Activated naive CD4-positive, alpha-beta T cell treated with anti-CD3 and anti-CD28 coated beads, Interleukin-2, amount 50 U/mL, for 24 hours (primary cell): ENCODE results near the gene SYNDIG1.

Experiments
- H3K27ac Mint-ChIP-seq: one replicate; pipeline ENCODE4 v1.8.0; 2021; ENCODE audit warnings: mild to moderate bottlenecking, mixed read lengths
- H3K27me3 Mint-ChIP-seq: one replicate; pipeline ENCODE4 v1.8.0; 2021; ENCODE audit warnings: mixed read lengths
- H3K36me3 Mint-ChIP-seq: one replicate; pipeline ENCODE4 v1.8.0; 2021; ENCODE audit warnings: mixed read lengths
- H3K4me1 Mint-ChIP-seq: one replicate; pipeline ENCODE4 v1.8.0; 2021; ENCODE audit warnings: mixed read lengths
- H3K4me3 Mint-ChIP-seq: one replicate; pipeline ENCODE4 v1.8.0; 2021; ENCODE audit warnings: mild to moderate bottlenecking, mixed read lengths
- H3K9me3 Mint-ChIP-seq: one replicate; pipeline ENCODE4 v1.8.0; 2021; ENCODE audit warnings: mixed read lengths

Gene SYNDIG1

GRCh38 chr20:24479106-24479505 is 9.7 kb downstream of the SYNDIG1 start:
- Mint-ChIP-seq H3K27me3 (peaks cover 8% of the 10 kb centered on the region), H3K4me3 (no peak overlapping the region), H3K4me1 (no peaks in the 10 kb centered on the region), H3K9me3 (no peaks in the 10 kb centered on the region), H3K36me3 (no peaks in the 10 kb centered on the region), H3K27ac (no peak overlapping the region)

- no peak overlapping the region for H3K27ac Mint-ChIP-seq
- H3K36me3 Mint-ChIP-seq, result no peaks in the 10 kb centered on the region
- no peaks in the 10 kb centered on the region for H3K4me1 Mint-ChIP-seq
Measured at GRCh38 chr20:24479595-24479994, 10.2 kb downstream of the SYNDIG1 start.

GRCh38 chr20:24480509-24480908 is 11.1 kb downstream of the SYNDIG1 start:
- Mint-ChIP-seq H3K4me1 (no peaks in the 10 kb centered on the region), H3K27ac (no peak overlapping the region), H3K27me3 (peaks cover 1% of the 10 kb centered on the region), H3K9me3 (no peaks in the 10 kb centered on the region), H3K4me3 (no peak overlapping the region), H3K36me3 (no peaks in the 10 kb centered on the region)

More at GRCh38 chr20:24479595-24479994, 10.2 kb downstream of the SYNDIG1 start:
- no peaks in the 10 kb centered on the region for H3K9me3 Mint-ChIP-seq
- peaks cover 4% of the 10 kb centered on the region for H3K27me3 Mint-ChIP-seq
- H3K4me3 Mint-ChIP-seq, result no peak overlapping the region

GRCh38 chr20:24481173-24481572 is 11.7 kb downstream of the SYNDIG1 start:
- H3K9me3 Mint-ChIP-seq, result no peaks in the 10 kb centered on the region
- no peak overlapping the region for H3K27ac Mint-ChIP-seq
- H3K4me3 Mint-ChIP-seq, result no peak overlapping the region
- no peaks in the 10 kb centered on the region for H3K4me1 Mint-ChIP-seq
- peaks cover 1% of the 10 kb centered on the region for H3K27me3 Mint-ChIP-seq
- H3K36me3 Mint-ChIP-seq, result no peaks in the 10 kb centered on the region

GRCh38 chr20:24483435-24484080 is 14.1 kb downstream of the SYNDIG1 start:
- Mint-ChIP-seq H3K9me3 (no peaks in the 10 kb centered on the region), H3K4me3 (no peak overlapping the region), H3K27ac (no peak overlapping the region), H3K4me1 (no peaks in the 10 kb centered on the region), H3K36me3 (no peaks in the 10 kb centered on the region), H3K27me3 (peaks cover 1% of the 10 kb centered on the region)

GRCh38 chr20:24484081-24484450 is 14.6 kb downstream of the SYNDIG1 start:
- H3K4me1 Mint-ChIP-seq, result no peaks in the 10 kb centered on the region
- no peaks in the 10 kb centered on the region for H3K9me3 Mint-ChIP-seq
- H3K4me3 Mint-ChIP-seq, result no peak overlapping the region
- peaks cover 1% of the 10 kb centered on the region for H3K27me3 Mint-ChIP-seq
- H3K36me3 Mint-ChIP-seq, result no peaks in the 10 kb centered on the region
- H3K27ac Mint-ChIP-seq, result no peak overlapping the region

- H3K27me3 Mint-ChIP-seq, result no peaks in the 10 kb centered on the region
- H3K27ac Mint-ChIP-seq, result no peak overlapping the region
- no peaks in the 10 kb centered on the region for H3K9me3 Mint-ChIP-seq
- no peak overlapping the region for H3K4me3 Mint-ChIP-seq
- H3K36me3 Mint-ChIP-seq, result no peaks in the 10 kb centered on the region
- H3K4me1 Mint-ChIP-seq, result no peaks in the 10 kb centered on the region
Measured at GRCh38 chr20:24485981-24486380, 16.6 kb downstream of the SYNDIG1 start.

- Mint-ChIP-seq H3K27me3 (no peaks in the 10 kb centered on the region), H3K27ac (no peak overlapping the region), H3K4me1 (no peaks in the 10 kb centered on the region), H3K4me3 (no peak overlapping the region), H3K9me3 (no peaks in the 10 kb centered on the region), H3K36me3 (no peaks in the 10 kb centered on the region)
Measured at GRCh38 chr20:24487240-24487639, 17.8 kb downstream of the SYNDIG1 start.

- H3K36me3 Mint-ChIP-seq, result no peaks in the 10 kb centered on the region
- H3K4me1 Mint-ChIP-seq, result no peaks in the 10 kb centered on the region
Measured at GRCh38 chr20:24487648-24488047, 18.2 kb downstream of the SYNDIG1 start.

GRCh38 chr20:24488064-24488799 is 18.8 kb downstream of the SYNDIG1 start:
- Mint-ChIP-seq H3K27ac (no peak overlapping the region), H3K9me3 (no peaks in the 10 kb centered on the region), H3K4me1 (no peaks in the 10 kb centered on the region), H3K4me3 (no peak overlapping the region), H3K36me3 (no peaks in the 10 kb centered on the region), H3K27me3 (no peaks in the 10 kb centered on the region)

More at GRCh38 chr20:24487648-24488047, 18.2 kb downstream of the SYNDIG1 start:
- Mint-ChIP-seq H3K9me3 (no peaks in the 10 kb centered on the region), H3K27ac (no peak overlapping the region), H3K4me3 (no peak overlapping the region), H3K27me3 (no peaks in the 10 kb centered on the region)

- no peaks in the 10 kb centered on the region for H3K4me1 Mint-ChIP-seq
- H3K4me3 Mint-ChIP-seq, result no peak overlapping the region
- H3K27me3 Mint-ChIP-seq, result no peaks in the 10 kb centered on the region
- H3K9me3 Mint-ChIP-seq, result no peaks in the 10 kb centered on the region
- no peak overlapping the region for H3K27ac Mint-ChIP-seq
- no peaks in the 10 kb centered on the region for H3K36me3 Mint-ChIP-seq
Measured at GRCh38 chr20:24488800-24489175, 19.4 kb downstream of the SYNDIG1 start.

- no peaks in the 10 kb centered on the region for H3K9me3 Mint-ChIP-seq
- no peaks in the 10 kb centered on the region for H3K36me3 Mint-ChIP-seq
- H3K4me1 Mint-ChIP-seq, result no peaks in the 10 kb centered on the region
- no peaks in the 10 kb centered on the region for H3K27me3 Mint-ChIP-seq
- H3K27ac Mint-ChIP-seq, result no peak overlapping the region
- no peak overlapping the region for H3K4me3 Mint-ChIP-seq
Measured at GRCh38 chr20:24489193-24489592, 19.8 kb downstream of the SYNDIG1 start.

- Mint-ChIP-seq H3K27ac (no peak overlapping the region), H3K4me3 (no peak overlapping the region), H3K4me1 (no peaks in the 10 kb centered on the region), H3K36me3 (no peaks in the 10 kb centered on the region), H3K27me3 (no peaks in the 10 kb centered on the region), H3K9me3 (no peaks in the 10 kb centered on the region)
Measured at GRCh38 chr20:24489631-24490260, 20.3 kb downstream of the SYNDIG1 start.

GRCh38 chr20:24490598-24490997 is 21.2 kb downstream of the SYNDIG1 start:
- Mint-ChIP-seq H3K4me3 (no peak overlapping the region), H3K36me3 (no peaks in the 10 kb centered on the region), H3K4me1 (no peaks in the 10 kb centered on the region), H3K9me3 (no peaks in the 10 kb centered on the region), H3K27ac (no peak overlapping the region), H3K27me3 (no peaks in the 10 kb centered on the region)

GRCh38 chr20:24491041-24491756 is 21.8 kb downstream of the SYNDIG1 start:
- Mint-ChIP-seq H3K4me3 (no peak overlapping the region), H3K9me3 (no peaks in the 10 kb centered on the region), H3K36me3 (no peaks in the 10 kb centered on the region), H3K4me1 (no peaks in the 10 kb centered on the region), H3K27ac (no peak overlapping the region), H3K27me3 (no peaks in the 10 kb centered on the region)
